Stimulated activated naive B cell treated with anti-CD40 and anti-IgM and Interleukin-4, amounts not matched to agents 10 μg/mL and 1 μg/mL and 100 μg/mL, for 72 hours (primary cell): ENCODE data around the gene ADSL.
"Not testable (repeated sequence)": the region's sequence is repeated elsewhere in the genome, so short reads cannot be mapped to it uniquely, and the experiment has no call there.

Experiments
- ATAC-seq, 2 donors: fragments of 150-1000 bp; cut with Tn5 transposase; replicated peaks; 2 replicates each; pipeline ENCODE4 v1.10.0; 2021; ENCODE audit warnings: moderate library complexity in 1 of 2
- DNase-seq: peaks from one replicate; pipeline ENCODE4 v3.0.0; 2021
- H3K27ac Mint-ChIP-seq: one replicate; pipeline ENCODE4 v1.8.0; 2022; ENCODE audit warnings: mild to moderate bottlenecking, mixed read lengths
- H3K27me3 Mint-ChIP-seq, 2 donors: one replicate each; pipeline ENCODE4 v1.8.0; 2022; ENCODE audit warnings: mixed read lengths in 2 of 2
- H3K36me3 Mint-ChIP-seq, 2 donors: one replicate each; pipeline ENCODE4 v1.8.0; 2022; ENCODE audit warnings: mixed read lengths in 2 of 2, mild to moderate bottlenecking in 1 of 2
- H3K4me1 Mint-ChIP-seq, 2 donors: one replicate each; pipeline ENCODE4 v1.8.0; 2022; ENCODE audit warnings: mixed read lengths in 2 of 2, mild to moderate bottlenecking in 1 of 2
- H3K4me3 Mint-ChIP-seq, 2 donors: one replicate each; pipeline ENCODE4 v1.8.0; 2022; ENCODE audit warnings: mild to moderate bottlenecking in 2 of 2, mixed read lengths in 2 of 2, moderate library complexity in 1 of 2
- H3K9me3 Mint-ChIP-seq, 2 donors: one replicate each; pipeline ENCODE4 v1.8.0; 2022; ENCODE audit warnings: mixed read lengths in 2 of 2, mild to moderate bottlenecking in 1 of 2

ADSL gene

GRCh38 chr22:40368016-40368415 lies 21.7 kb downstream of the ADSL start:
- H3K36me3 Mint-ChIP-seq: peaks cover 40 to 49% of the 10 kb centered on the region in 2 donors
- H3K4me3 Mint-ChIP-seq: no peak overlapping the region
- no peaks in the 10 kb centered on the region for H3K27me3 Mint-ChIP-seq
- ATAC-seq (no peak), DNase-seq (no peak)
- H3K27ac Mint-ChIP-seq: peak overlapping the region; percentile 56
- peaks cover 16 to 32% of the 10 kb centered on the region in 2 donors for H3K4me1 Mint-ChIP-seq
- no peaks in the 10 kb centered on the region for H3K9me3 Mint-ChIP-seq

GRCh38 chr22:40368836-40369235 lies 22.5 kb downstream of the ADSL start:
- Mint-ChIP-seq H3K27ac (no peak overlapping the region), H3K9me3 (no peaks in the 10 kb centered on the region)
- no peak for ATAC-seq

DNA sequence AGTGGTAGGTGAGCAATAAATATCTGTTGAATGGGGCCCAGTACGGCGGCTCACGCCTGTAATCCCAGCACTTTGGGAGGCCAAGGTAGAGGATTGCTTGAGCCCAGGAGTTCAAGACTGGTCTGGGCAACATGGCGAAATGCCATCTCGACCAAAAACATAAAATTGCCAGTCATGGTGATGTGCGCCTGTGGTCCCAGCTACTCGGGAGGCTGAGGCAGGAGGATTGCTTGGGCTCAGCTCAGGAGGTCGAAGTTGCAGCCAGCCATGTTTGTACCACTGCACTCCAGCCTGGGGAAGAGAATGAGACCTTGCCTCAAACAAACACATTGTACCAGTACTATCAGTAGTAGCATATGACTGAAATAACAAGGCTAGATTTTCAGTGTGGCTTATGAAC lies 28.3 kb downstream of the ADSL start:
- no peak overlapping the region for H3K4me3 Mint-ChIP-seq
- ATAC-seq (no peak), DNase-seq (no peak)
- H3K4me1 Mint-ChIP-seq: peaks cover 34 to 63% of the 10 kb centered on the region in 2 donors
- peaks cover 3 to 10% of the 10 kb centered on the region in 2 donors for H3K36me3 Mint-ChIP-seq
- no peaks in the 10 kb centered on the region for H3K27me3 Mint-ChIP-seq
- H3K9me3 Mint-ChIP-seq: no peaks in the 10 kb centered on the region
- no peak overlapping the region for H3K27ac Mint-ChIP-seq

More at GRCh38 chr22:40368836-40369235, 22.5 kb downstream of the ADSL start:
- H3K4me1 Mint-ChIP-seq: peaks cover 19 to 32% of the 10 kb centered on the region in 2 donors
- no peak overlapping the region for H3K4me3 Mint-ChIP-seq
- no peaks in the 10 kb centered on the region for H3K27me3 Mint-ChIP-seq
- DNase-seq: no peak
- peaks cover 35 to 47% of the 10 kb centered on the region in 2 donors for H3K36me3 Mint-ChIP-seq

DNA sequence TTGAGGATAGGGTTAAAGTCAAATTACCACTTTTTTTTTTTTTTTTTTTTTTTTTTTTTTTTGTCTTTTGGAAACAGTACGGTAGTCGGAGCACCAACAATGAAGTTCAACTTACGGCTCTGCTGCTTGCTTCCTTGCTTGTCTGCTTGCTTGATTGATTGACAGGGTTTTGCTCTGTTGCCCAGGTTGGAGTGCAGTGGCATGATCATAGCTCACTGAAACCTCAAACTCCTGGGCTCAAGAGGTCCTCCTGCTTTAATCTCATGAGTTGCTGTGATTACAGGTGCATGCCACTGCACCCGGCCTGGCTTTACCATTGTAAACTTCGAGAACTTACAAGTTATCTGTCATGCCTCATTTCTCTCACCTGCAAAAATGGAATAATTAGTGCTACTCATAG lies 29.8 kb downstream of the ADSL start:
- Mint-ChIP-seq H3K9me3 (no peaks in the 10 kb centered on the region), H3K4me1 (peaks cover 33 to 55% of the 10 kb centered on the region in 2 donors), H3K4me3 (peak overlapping the region; percentile 43 to 47), H3K27me3 (no peaks in the 10 kb centered on the region), H3K36me3 (peaks cover 3 to 10% of the 10 kb centered on the region in 2 donors), H3K27ac (no peak overlapping the region)
- ATAC-seq (peak; percentile 75 to 81), DNase-seq (no peak)

DNA sequence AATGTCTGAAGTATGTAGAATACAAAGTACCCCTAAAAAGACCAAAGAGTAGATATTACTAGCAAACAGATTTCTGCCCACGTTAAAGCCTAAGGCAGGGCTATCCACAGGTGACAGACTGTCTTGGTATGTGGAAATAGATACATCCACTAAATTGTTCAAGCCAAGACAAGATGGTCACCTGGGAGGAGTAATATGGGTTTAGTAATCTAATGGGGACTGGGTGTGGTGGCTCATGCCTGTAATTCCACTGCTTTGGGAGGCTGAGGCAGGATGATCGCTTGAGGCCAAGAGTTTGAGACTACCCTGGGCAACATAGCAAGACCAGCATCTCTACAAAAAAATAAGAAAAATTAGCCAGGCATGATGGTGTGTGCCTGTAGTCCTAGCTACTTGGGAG lies 31.6 kb downstream of the ADSL start:
- Mint-ChIP-seq H3K27ac (peak overlapping the region; percentile 89), H3K4me1 (peaks cover 33 to 52% of the 10 kb centered on the region in 2 donors), H3K4me3 (no peak overlapping the region), H3K36me3 (peaks cover 4 to 14% of the 10 kb centered on the region in 2 donors), H3K9me3 (no peaks in the 10 kb centered on the region), H3K27me3 (no peaks in the 10 kb centered on the region)
- ATAC-seq (no peak), DNase-seq (no peak)

- H3K4me1 Mint-ChIP-seq: peaks cover 33 to 57% of the 10 kb centered on the region in 2 donors
- not testable (repeated sequence) for ATAC-seq, H3K27ac Mint-ChIP-seq, DNase-seq, H3K9me3 Mint-ChIP-seq, H3K27me3 Mint-ChIP-seq
- H3K36me3 Mint-ChIP-seq: peaks cover 4 to 12% of the 10 kb centered on the region in 2 donors
- peak overlapping the region in 1 of 2 donors; percentile 43 for H3K4me3 Mint-ChIP-seq
Observed at GRCh38 chr22:40378448-40378847, 32.1 kb downstream of the ADSL start.

DNA sequence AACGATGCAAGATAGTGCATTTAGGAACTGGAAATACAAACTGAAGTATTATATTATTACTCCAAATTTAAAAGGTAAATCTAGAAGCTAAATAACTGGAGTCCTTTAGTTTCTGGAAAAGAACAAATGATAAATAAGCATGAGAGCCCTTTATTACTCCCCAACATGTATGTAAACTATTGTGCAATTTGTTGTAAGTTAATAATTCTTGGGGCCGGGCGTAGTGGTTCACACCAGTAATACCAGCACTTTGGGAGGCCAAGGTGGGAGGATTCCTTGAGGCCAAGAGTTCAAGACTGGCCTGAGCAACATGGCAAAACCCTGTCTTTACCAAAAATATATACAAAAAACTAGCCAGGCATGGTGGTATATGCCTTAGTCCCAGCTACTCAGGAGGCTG lies 35.2 kb downstream of the ADSL start:
- Mint-ChIP-seq H3K27me3 (no peaks in the 10 kb centered on the region), H3K4me3 (no peak overlapping the region), H3K36me3 (peaks cover 4 to 15% of the 10 kb centered on the region in 2 donors), H3K9me3 (no peaks in the 10 kb centered on the region), H3K27ac (no peak overlapping the region), H3K4me1 (peaks cover 43 to 65% of the 10 kb centered on the region in 2 donors)
- DNase-seq (no peak), ATAC-seq (no peak)

DNA sequence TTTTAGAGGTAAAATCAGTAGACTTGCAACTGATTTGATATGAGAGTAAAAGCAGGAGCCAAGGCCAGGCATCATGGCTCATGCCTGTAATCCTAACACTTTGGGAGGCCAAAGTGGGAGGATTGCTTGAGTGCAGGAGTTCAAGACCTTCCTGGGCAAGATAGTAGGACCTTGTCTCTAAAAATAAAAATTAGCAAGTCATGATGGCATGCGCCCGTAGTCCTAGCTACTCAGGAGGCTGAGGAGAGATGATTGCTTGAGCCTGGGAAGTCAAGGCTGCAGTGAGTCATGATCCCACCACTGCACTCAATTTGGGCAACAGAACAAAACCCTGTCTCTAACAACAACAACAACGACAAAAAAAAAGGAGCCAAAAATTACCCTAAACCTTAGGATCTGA lies 37.6 kb downstream of the ADSL start:
- no peaks in the 10 kb centered on the region for H3K27me3 Mint-ChIP-seq
- ATAC-seq (no peak), DNase-seq (no peak)
- peaks cover 53 to 68% of the 10 kb centered on the region in 2 donors for H3K4me1 Mint-ChIP-seq
- H3K27ac Mint-ChIP-seq: peak overlapping the region; percentile 91
- no peaks in the 10 kb centered on the region for H3K9me3 Mint-ChIP-seq
- peaks cover 14 to 25% of the 10 kb centered on the region in 2 donors for H3K36me3 Mint-ChIP-seq
- no peak overlapping the region for H3K4me3 Mint-ChIP-seq

GRCh38 chr22:40385036-40385782 lies 38.9 kb downstream of the ADSL start:
- H3K27me3 Mint-ChIP-seq: no peaks in the 10 kb centered on the region
- peak overlapping the region; percentile 93 for H3K27ac Mint-ChIP-seq
- H3K4me3 Mint-ChIP-seq: peak overlapping the region; percentile 78 to 80
- H3K4me1 Mint-ChIP-seq: peaks cover 47 to 60% of the 10 kb centered on the region in 2 donors
- H3K9me3 Mint-ChIP-seq: no peaks in the 10 kb centered on the region
- DNase-seq (no peak), ATAC-seq (peak; percentile 95 to 96)
- peaks cover 17 to 28% of the 10 kb centered on the region in 2 donors for H3K36me3 Mint-ChIP-seq

GRCh38 chr22:40387746-40388145 lies 41.4 kb downstream of the ADSL start:
- DNase-seq (no peak), ATAC-seq (peak; percentile 74 to 77)
- H3K4me1 Mint-ChIP-seq: peaks cover 51 to 73% of the 10 kb centered on the region in 2 donors
- no peak overlapping the region for H3K4me3 Mint-ChIP-seq
- peak overlapping the region; percentile 81 for H3K27ac Mint-ChIP-seq
- no peaks in the 10 kb centered on the region for H3K27me3 Mint-ChIP-seq
- H3K36me3 Mint-ChIP-seq: peaks cover 16 to 26% of the 10 kb centered on the region in 2 donors
- H3K9me3 Mint-ChIP-seq: no peaks in the 10 kb centered on the region

DNA sequence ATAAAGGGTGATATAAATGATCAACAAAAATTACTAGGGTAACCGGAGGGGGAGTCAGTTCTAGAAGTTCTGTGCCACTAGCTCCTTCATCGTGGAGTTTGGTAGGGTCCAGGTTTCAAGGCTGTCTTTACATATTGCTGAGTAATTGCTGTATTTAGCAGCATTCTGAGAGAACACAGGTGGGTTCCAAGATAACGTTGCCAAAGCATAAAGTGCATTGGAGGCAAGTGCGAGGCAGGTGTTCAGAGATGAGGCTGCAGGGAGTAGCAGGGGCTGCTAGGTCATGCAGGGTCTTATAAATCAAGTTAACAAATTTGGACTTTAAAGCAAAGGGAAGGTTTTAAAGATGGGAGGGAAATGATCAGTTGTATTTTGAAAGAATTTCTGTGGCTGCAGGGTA lies 41.9 kb downstream of the ADSL start:
- no peak for ATAC-seq
- Mint-ChIP-seq H3K27ac (peak overlapping the region; percentile 81), H3K27me3 (no peaks in the 10 kb centered on the region), H3K36me3 (peaks cover 16 to 27% of the 10 kb centered on the region in 2 donors), H3K4me1 (peaks cover 51 to 70% of the 10 kb centered on the region in 2 donors), H3K4me3 (no peak overlapping the region), H3K9me3 (no peaks in the 10 kb centered on the region)
- no peak for DNase-seq

DNA sequence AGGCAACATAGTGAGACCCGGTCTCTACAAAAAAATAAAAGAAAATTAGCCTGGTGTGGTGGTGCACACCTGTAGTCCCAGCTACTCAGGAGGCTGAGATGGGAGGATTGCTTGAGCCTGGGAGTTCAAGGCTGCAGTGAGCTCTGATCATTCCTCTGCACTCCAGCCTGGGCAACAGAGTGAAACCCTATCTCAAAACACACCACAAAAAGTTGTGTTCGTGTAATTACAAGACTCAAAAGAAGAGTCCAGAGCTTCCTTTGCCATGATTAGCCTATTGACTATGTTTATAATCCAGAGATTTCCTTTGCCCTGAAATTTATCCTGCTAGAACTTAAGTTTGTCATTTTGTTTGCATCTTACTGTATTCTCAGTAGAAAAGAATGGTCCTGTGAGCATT lies 45.1 kb downstream of the ADSL start:
- no peak overlapping the region for H3K4me3 Mint-ChIP-seq
- H3K4me1 Mint-ChIP-seq: peaks cover 41 to 74% of the 10 kb centered on the region in 2 donors
- DNase-seq: no peak
- peaks cover 18 to 42% of the 10 kb centered on the region in 2 donors for H3K36me3 Mint-ChIP-seq
- no peaks in the 10 kb centered on the region for H3K27me3 Mint-ChIP-seq
- no peaks in the 10 kb centered on the region for H3K9me3 Mint-ChIP-seq
- no peak overlapping the region for H3K27ac Mint-ChIP-seq
- no peak for ATAC-seq

GRCh38 chr22:40392618-40393017 lies 46.3 kb downstream of the ADSL start:
- no peak overlapping the region for H3K27ac Mint-ChIP-seq
- peaks cover 44 to 83% of the 10 kb centered on the region in 2 donors for H3K4me1 Mint-ChIP-seq

DNA sequence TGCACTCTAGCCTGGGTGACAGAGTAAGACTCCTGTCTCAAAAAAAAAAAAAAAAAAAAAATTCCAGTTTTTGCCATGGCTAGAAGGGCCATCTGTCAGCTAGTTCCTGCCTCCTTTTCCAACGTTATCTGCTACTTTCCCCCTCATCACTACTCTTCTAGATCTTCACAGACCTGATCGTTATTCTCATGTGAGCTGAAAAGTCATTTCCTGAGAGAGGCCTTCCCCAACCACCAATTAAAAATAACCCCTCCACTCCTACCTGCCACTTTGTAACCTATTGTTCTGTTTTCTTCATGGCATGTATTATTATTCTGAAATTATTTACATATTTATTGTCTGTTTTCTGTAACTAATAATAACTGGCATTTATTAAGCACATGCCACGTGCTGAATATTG lies 48.3 kb downstream of the ADSL start:
- H3K27ac Mint-ChIP-seq: no peak overlapping the region
- ATAC-seq (no peak), DNase-seq (no peak)
- peaks cover 14 to 40% of the 10 kb centered on the region in 2 donors for H3K36me3 Mint-ChIP-seq
- no peaks in the 10 kb centered on the region for H3K9me3 Mint-ChIP-seq
- no peak overlapping the region for H3K4me3 Mint-ChIP-seq
- no peaks in the 10 kb centered on the region for H3K27me3 Mint-ChIP-seq
- H3K4me1 Mint-ChIP-seq: peaks cover 39 to 84% of the 10 kb centered on the region in 2 donors

More at GRCh38 chr22:40392618-40393017, 46.3 kb downstream of the ADSL start:
- no peak for DNase-seq
- Mint-ChIP-seq H3K4me3 (no peak overlapping the region), H3K9me3 (no peaks in the 10 kb centered on the region), H3K36me3 (peaks cover 24 to 46% of the 10 kb centered on the region in 2 donors), H3K27me3 (no peaks in the 10 kb centered on the region)
- ATAC-seq: no peak

DNA sequence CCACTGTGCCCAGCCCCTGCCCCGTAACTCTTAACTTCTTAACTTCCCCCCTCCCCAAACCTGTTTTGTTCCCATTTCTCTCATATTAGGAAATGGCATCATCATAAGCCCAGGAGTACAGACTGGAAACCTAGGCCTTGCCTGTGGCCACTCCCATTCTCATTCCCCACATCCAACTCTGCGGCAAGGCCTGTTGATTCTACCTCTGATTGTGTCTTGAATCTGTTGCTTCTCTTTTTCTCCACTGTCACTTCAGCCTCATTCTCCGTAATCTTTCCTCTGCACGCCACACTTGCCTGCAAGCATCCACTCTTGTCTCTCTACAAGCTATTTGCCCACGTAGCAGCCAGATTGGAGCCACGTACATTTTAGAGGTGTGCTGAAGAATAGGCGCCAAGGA lies 49.3 kb downstream of the ADSL start:
- DNase-seq (no peak), ATAC-seq (no peak)
- H3K4me1 Mint-ChIP-seq: peaks cover 46 to 91% of the 10 kb centered on the region in 2 donors
- H3K27me3 Mint-ChIP-seq: no peaks in the 10 kb centered on the region
- H3K27ac Mint-ChIP-seq: peak overlapping the region; percentile 7
- H3K9me3 Mint-ChIP-seq: no peaks in the 10 kb centered on the region
- peaks cover 18 to 45% of the 10 kb centered on the region in 2 donors for H3K36me3 Mint-ChIP-seq
- H3K4me3 Mint-ChIP-seq: no peak overlapping the region
